GM23248 (cell line): Measurements from ENCODE around the gene DDAH1. TPM values are rescaled to one million over a fixed set of nuclear protein-coding genes. Genes with fewer than 3 reads are reported as not detected.

Source experiments
- DNase-seq: peaks from one replicate; pipeline ENCODE4 v3.0.0-alpha.2; 2015
- H2AFZ ChIP-seq: fragments of 200-600 bp; sonication (generic); 2 replicates; pipeline ENCODE4 v1.6.1; 2016; ENCODE audit warnings: antibody characterized with exemption
- H3F3A ChIP-seq: fragments of 200-600 bp; sonication (generic); 2 replicates; pipeline ENCODE4 v1.6.1; 2016; ENCODE audit warnings: mild to moderate bottlenecking, antibody characterized with exemption, mixed run types; ENCODE audit not compliant: insufficient read depth
- H3K27ac ChIP-seq: fragments of 200-600 bp; sonication (generic); 2 replicates; pipeline ENCODE4 v1.5.1; 2016; ENCODE audit warnings: mild to moderate bottlenecking
- H3K27me3 ChIP-seq: fragments of 200-600 bp; sonication (generic); replicated peaks from 2 replicates; pipeline ENCODE4 v1.6.1; 2016; ENCODE audit warnings: mild to moderate bottlenecking; ENCODE audit not compliant: insufficient read depth
- H3K36me3 ChIP-seq: fragments of 200-600 bp; sonication (generic); 2 replicates; pipeline ENCODE4 v1.6.1; 2016; ENCODE audit warnings: low read depth, mild to moderate bottlenecking
- H3K4me1 ChIP-seq: fragments of 200-600 bp; sonication (generic); 2 replicates; pipeline ENCODE4 v1.6.1; 2016; ENCODE audit warnings: mild to moderate bottlenecking; ENCODE audit not compliant: insufficient read depth
- H3K4me2 ChIP-seq: fragments of 200-600 bp; sonication (generic); one replicate; pipeline ENCODE4 v1.6.1; 2016; ENCODE audit warnings: mild to moderate bottlenecking; ENCODE audit not compliant: unreplicated experiment
- H3K4me3 ChIP-seq: fragments of 200-600 bp; sonication (generic); 2 replicates; pipeline ENCODE4 v1.5.1; 2016; ENCODE audit warnings: mild to moderate bottlenecking
- H3K79me2 ChIP-seq: fragments of 200-600 bp; sonication (generic); 2 replicates; pipeline ENCODE4 v1.6.1; 2016; ENCODE audit warnings: mild to moderate bottlenecking; ENCODE audit not compliant: insufficient read depth
- H3K9ac ChIP-seq: fragments of 200-600 bp; sonication (generic); 2 replicates; pipeline ENCODE4 v1.6.1; 2016; ENCODE audit warnings: mild to moderate bottlenecking
- H3K9me2 ChIP-seq: fragments of 200-600 bp; sonication (generic); 2 replicates; pipeline ENCODE4 v1.6.1; 2016; ENCODE audit warnings: mixed run types, mild to moderate bottlenecking, moderate library complexity; ENCODE audit not compliant: insufficient read depth
- H3K9me3 ChIP-seq: fragments of 200-600 bp; sonication (generic); one replicate; pipeline ENCODE4 v1.6.1; 2017; ENCODE audit warnings: low read depth
- H4K20me1 ChIP-seq: fragments of 200-600 bp; sonication (generic); 2 replicates; pipeline ENCODE4 v1.6.0; 2016; ENCODE audit not compliant: insufficient read depth
- EZH2 ChIP-seq: fragments of 200-600 bp; sonication (generic); IDR thresholded peaks from 2 replicates; pipeline ENCODE4 v1.6.1; 2018; ENCODE audit warnings: antibody characterized with exemption, mild to moderate bottlenecking; ENCODE audit not compliant: insufficient read depth, poor library complexity, severe bottlenecking
- EZH2phosphoT487 ChIP-seq: fragments of 200-600 bp; sonication (generic); IDR thresholded peaks from 2 replicates; pipeline ENCODE4 v1.6.1; 2018; ENCODE audit warnings: antibody characterized with exemption, moderate library complexity, mild to moderate bottlenecking, low read depth; ENCODE audit not compliant: insufficient read depth
- WGBS, 2 experiments: methylation state at CpG; one replicate each; pipeline ENCODE4 v1.1.6; 2015 to 2017; ENCODE audit warnings: low lambda C conversion rate in 2 of 2, low coverage in 1 of 2; ENCODE audit errors: missing lambda C conversion rate in 2 of 2; 5-methylcytosine and 5-hydroxymethylcytosine counted together
- in situ Hi-C: fragments of 300-500 bp; cut with MboI; formaldehyde crosslinking; loops from 2 replicates; pipeline ENCODE4 v1.15.0; 2020
- polyA plus RNA-seq: library from polyadenylated mRNA; unstranded; fragments of >200 nt; fragmentation: Nextera tagmentation; extraction: Ambion mirVana; gene quantifications from 2 replicates; pipeline ENCODE4 v1.2.1, GENCODE V29; 2016
- total RNA-seq: library from RNA; depleted of rRNA; stranded (reverse); fragments of >200 nt; shearing (Covaris generic); gene quantifications from 2 replicates; pipeline ENCODE4 v1.2.3, GENCODE V29; 2014

The DDAH1 gene
- total and polyA plus RNA-seq, 2 experiments from 2014 or later = 168 to 238 TPM

DNA sequence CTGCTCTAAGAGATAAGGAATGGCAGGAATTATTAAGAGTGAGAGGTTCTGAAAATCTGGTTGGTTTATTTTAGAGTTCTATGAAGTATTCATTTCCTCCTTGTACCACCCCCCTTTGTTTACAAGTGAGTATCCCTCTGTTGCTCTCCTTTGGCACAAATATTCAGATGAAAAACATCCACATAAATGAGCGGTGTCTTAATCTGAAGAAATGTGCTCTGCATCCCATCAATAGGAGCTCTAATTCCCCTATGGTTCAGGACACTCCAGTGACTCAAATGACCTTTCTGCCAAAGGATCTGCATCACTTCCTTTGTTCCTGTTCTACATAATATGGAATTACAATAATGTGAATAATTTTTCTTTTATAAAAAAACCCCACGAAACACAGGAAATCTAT, 16.6 kb downstream of the DDAH1 start:
- no peak for TF ChIP-seq EZH2
- TF ChIP-seq EZH2phosphoT487 = no peak
- Histone ChIP-seq H4K20me1 (no peaks in the 10 kb centered on the region), H3K9me2 (no peaks in the 10 kb centered on the region), H3K79me2 (peaks cover 96% of the 10 kb centered on the region), H3K9me3 (no peaks in the 10 kb centered on the region), H3F3A (peaks cover 94% of the 10 kb centered on the region), H3K27ac (peak overlapping the region; percentile 85), H3K36me3 (peaks cover 17% of the 10 kb centered on the region; the same call in 1 of the 2 replicates), H3K27me3 (no peaks in the 10 kb centered on the region), H3K4me1 (peaks cover 80% of the 10 kb centered on the region), H3K4me3 (peak overlapping the region; percentile 8; the same call in 1 of the 2 replicates), H2AFZ (no peak overlapping the region), H3K4me2 (peak overlapping the region; percentile 55), H3K9ac (no peak overlapping the region)
- in situ Hi-C loops = no loop called here
- DNase-seq = peak; percentile 77
- 2% methylated on average over 2 of the region's 2 CpGs for WGBS, 2 experiments

DNA sequence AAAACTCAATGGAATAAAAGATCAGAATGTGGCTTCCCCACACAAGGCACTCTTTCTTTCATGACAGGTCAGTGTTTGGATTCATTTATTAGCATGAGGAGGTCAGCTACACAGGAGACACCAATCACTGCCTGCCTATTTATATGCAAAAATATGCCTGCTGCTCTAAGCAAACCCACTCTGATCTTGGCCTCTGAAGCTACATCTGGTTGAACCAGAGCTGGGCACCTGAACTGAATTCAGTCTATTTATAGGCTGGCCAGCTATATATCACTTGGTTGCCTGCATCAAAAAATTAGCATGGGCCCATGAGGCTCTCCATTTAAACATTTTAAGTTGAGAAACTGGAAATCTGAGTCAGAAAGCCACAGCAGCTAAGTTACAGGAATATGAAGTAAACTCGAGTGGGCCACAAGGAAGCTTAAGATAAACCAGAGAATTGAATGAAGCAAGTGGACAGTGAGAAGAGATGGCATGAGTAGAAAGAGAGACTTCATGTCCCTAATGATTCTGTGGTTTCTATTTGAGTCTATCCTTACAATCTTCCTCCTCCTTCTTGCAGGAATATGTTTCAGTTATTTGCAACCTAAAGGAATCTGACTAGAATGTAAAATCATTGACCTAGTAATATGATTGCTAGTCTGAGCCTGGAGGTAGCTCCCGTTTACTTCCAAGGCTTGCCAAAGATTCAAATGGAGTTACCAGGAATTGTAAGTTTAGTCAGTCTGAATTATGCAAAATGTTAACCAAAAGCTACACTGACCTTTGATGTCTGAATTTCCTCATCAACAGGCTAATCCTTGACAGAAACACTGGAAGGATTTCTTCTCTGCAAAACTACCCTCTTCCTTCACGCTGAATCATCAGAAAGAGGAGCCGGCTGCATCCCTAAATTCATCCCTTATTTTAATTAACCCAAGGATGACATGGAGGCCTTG, 17.7 kb downstream of the DDAH1 start:
- Histone ChIP-seq H3K9me2 (no peaks in the 10 kb centered on the region), H2AFZ (no peak overlapping the region), H3F3A (peaks cover 83% of the 10 kb centered on the region), H3K27me3 (no peaks in the 10 kb centered on the region), H3K4me2 (peak overlapping the region; percentile 55), H4K20me1 (no peaks in the 10 kb centered on the region), H3K36me3 (peaks cover 17% of the 10 kb centered on the region; the same call in 1 of the 2 replicates), H3K4me1 (peaks cover 71% of the 10 kb centered on the region), H3K79me2 (peaks cover 88% of the 10 kb centered on the region), H3K9ac (peak overlapping the region; percentile 16), H3K27ac (peak overlapping the region; percentile 85), H3K9me3 (no peaks in the 10 kb centered on the region), H3K4me3 (peak overlapping the region; percentile 8; the same call in 1 of the 2 replicates)
- in situ Hi-C loops = no loop called here
- TF ChIP-seq EZH2phosphoT487 (no peak), EZH2 (no peak)
- peak; percentile 61 for DNase-seq
- WGBS, 2 experiments = 12 to 13% methylated on average over 4 of the region's 4 CpGs

- Histone ChIP-seq H3K9ac (peak overlapping the region; percentile 29; the same call in 1 of the 2 replicates), H3F3A (peaks cover 81% of the 10 kb centered on the region), H3K4me2 (peak overlapping the region; percentile 55), H3K9me2 (no peaks in the 10 kb centered on the region), H3K27ac (peak overlapping the region; percentile 85), H3K27me3 (no peaks in the 10 kb centered on the region), H3K36me3 (peaks cover 17% of the 10 kb centered on the region; the same call in 1 of the 2 replicates), H2AFZ (no peak overlapping the region), H3K4me3 (no peak overlapping the region), H3K79me2 (peaks cover 88% of the 10 kb centered on the region), H3K4me1 (peaks cover 64% of the 10 kb centered on the region), H4K20me1 (no peaks in the 10 kb centered on the region), H3K9me3 (no peaks in the 10 kb centered on the region)
- WGBS, 2 experiments = 38 to 44% methylated on average over 3 of the region's 3 CpGs
- in situ Hi-C loops = no loop called here
- peak; percentile 94 for DNase-seq
- TF ChIP-seq EZH2 (no peak), EZH2phosphoT487 (no peak)
Observed at GRCh38 chr1:85445906-85446305, 19.1 kb downstream of the DDAH1 start.

DNA sequence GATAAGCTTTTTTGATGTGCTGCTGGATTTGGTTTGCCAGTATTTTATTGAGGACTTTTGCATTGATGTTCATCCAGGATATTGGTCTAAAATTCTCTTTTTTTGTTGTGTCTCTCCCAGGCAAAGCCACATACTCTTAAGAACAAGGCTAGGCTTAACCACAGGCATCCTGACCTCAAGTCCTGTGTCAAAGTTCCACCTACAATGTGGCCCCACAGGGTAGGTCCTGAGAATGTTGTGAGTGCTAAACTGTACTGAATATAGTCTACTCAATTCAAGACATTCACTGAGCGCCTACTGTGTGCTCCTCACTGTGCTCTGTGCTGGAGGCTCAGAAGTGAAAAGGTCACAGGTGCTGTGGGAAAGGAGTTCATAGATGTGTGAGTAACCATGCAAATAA, 20.6 kb downstream of the DDAH1 start:
- Histone ChIP-seq H3K9me2 (no peaks in the 10 kb centered on the region), H3F3A (peaks cover 80% of the 10 kb centered on the region), H3K4me1 (peaks cover 64% of the 10 kb centered on the region), H2AFZ (no peak overlapping the region), H3K4me2 (no peak overlapping the region), H3K9me3 (no peaks in the 10 kb centered on the region), H3K36me3 (peaks cover 6% of the 10 kb centered on the region; the same call in 1 of the 2 replicates), H4K20me1 (no peaks in the 10 kb centered on the region), H3K27ac (peak overlapping the region; percentile 85), H3K79me2 (peaks cover 88% of the 10 kb centered on the region), H3K27me3 (no peaks in the 10 kb centered on the region), H3K9ac (no peak overlapping the region), H3K4me3 (no peak overlapping the region)
- TF ChIP-seq EZH2phosphoT487 = no peak
- TF ChIP-seq EZH2 = no peak
- in situ Hi-C loops = no loop called here
- WGBS, 2 experiments = 100% methylated on average over 1 of the region's 1 CpG
- DNase-seq = no peak
